Measurements from ENCODE around the gene JAG2.
A peak's percentile ranks its signal among the peaks of the same experiment; 100 is the strongest.

Gene JAG2

GRCh38 chr14:105107781-105108515 lies 60.6 kb downstream of the JAG2 start:
- DNase-seq: no peak

- DNase-seq: no peak
Observed at GRCh38 chr14:105107351-105107750, 61.2 kb downstream of the JAG2 start.

- no peak for DNase-seq
Observed at GRCh38 chr14:105105158-105105557, 63.4 kb downstream of the JAG2 start.

- no peak for DNase-seq
Observed at GRCh38 chr14:105102893-105103292, 65.7 kb downstream of the JAG2 start.

GRCh38 chr14:105102361-105102870 lies 66.2 kb downstream of the JAG2 start:
- no peak for DNase-seq

GRCh38 chr14:105100910-105101309 lies 67.7 kb downstream of the JAG2 start:
- DNase-seq: no peak

GRCh38 chr14:105099778-105100177 lies 68.8 kb downstream of the JAG2 start:
- DNase-seq: no peak

- DNase-seq: no peak
Observed at GRCh38 chr14:105098316-105098715, 70.3 kb downstream of the JAG2 start.

- DNase-seq: no peak
Observed at GRCh38 chr14:105097794-105098127, 70.8 kb downstream of the JAG2 start.

GRCh38 chr14:105096206-105096875 lies 72.2 kb downstream of the JAG2 start:
- DNase-seq: no peak

- no peak for DNase-seq
Observed at GRCh38 chr14:105095236-105095805, 73.3 kb downstream of the JAG2 start.

- DNase-seq: no peak
Observed at GRCh38 chr14:105094193-105094907, 74.2 kb downstream of the JAG2 start.

GRCh38 chr14:105093431-105094192 lies 75.0 kb downstream of the JAG2 start:
- peak; percentile 66 for DNase-seq

GRCh38 chr14:105093038-105093430 lies 75.5 kb downstream of the JAG2 start:
- DNase-seq: peak; percentile 20

GRCh38 chr14:105092171-105093037 lies 76.2 kb downstream of the JAG2 start:
- DNase-seq: peak; percentile 13

- peak; percentile 62 for DNase-seq
Observed at GRCh38 chr14:105091517-105092170, 76.9 kb downstream of the JAG2 start.

GRCh38 chr14:105091054-105091516 lies 77.5 kb downstream of the JAG2 start:
- no peak for DNase-seq
